Tibial artery (tissue), 4 donors: Measurements from ENCODE around the gene RELT.

ENCODE experiments used
- DNase-seq, 2 donors: peaks; one replicate each; pipeline ENCODE4 v3.0.0-alpha.2; 2019
- H3K27ac ChIP-seq, 2 donors: fragments of 200-600 bp; sonication (generic) in 1 of 2; 1 replicate in 1 of 2; 2 replicates in 1 of 2; pipeline ENCODE4 v1.5.1; 2018 to 2019; ENCODE audit warnings: mild to moderate bottlenecking in 1 of 2
- H3K27me3 ChIP-seq, 2 donors: fragments of 200-600 bp; sonication (generic) in 1 of 2; one replicate each; pipeline versions ENCODE4 v1.5.1 to v1.6.0; 2016 to 2019
- H3K36me3 ChIP-seq, 3 donors: fragments of 200-600 bp; sonication (generic) in 2 of 3; one replicate each; pipeline ENCODE4 v1.5.1; 2016 to 2019; ENCODE audit warnings: mild to moderate bottlenecking in 2 of 3
- H3K4me1 ChIP-seq, 4 donors: fragments of 200-600 bp; sonication (generic) in 2 of 4; 1 replicate in 3 of 4; 2 replicates in 1 of 4; pipeline ENCODE4 v1.5.1; 2016 to 2019
- H3K4me3 ChIP-seq, 2 donors: fragments of 200-600 bp; sonication (generic) in 1 of 2; 1 replicate in 1 of 2; 2 replicates in 1 of 2; pipeline ENCODE4 v1.5.1; 2018 to 2019; ENCODE audit warnings: mild to moderate bottlenecking in 2 of 2
- H3K9me3 ChIP-seq, 3 donors: fragments of 200-600 bp; sonication (generic) in 1 of 3; one replicate each; pipeline ENCODE4 v1.5.1; 2016 to 2019
- CTCF ChIP-seq, 2 experiments: fragments of 200-600 bp in 1 of 2; fragments of 450-650 bp in 1 of 2; IDR thresholded peaks; one replicate each; pipeline ENCODE4 v1.5.1; 2017 to 2019; ENCODE audit warnings: antibody characterized with exemption in 2 of 2, mild to moderate bottlenecking in 1 of 2, moderate library complexity in 1 of 2
- intact Hi-C: fragments of 100-400 bp; cut with DNase I; formaldehyde crosslinking; loops from one replicate; pipeline ENCODE4 v1.15.0; 2023; ENCODE audit warnings: low total_unique reads

Gene RELT

GRCh38 chr11:73365352-73366264, 10.6 kb upstream of the RELT start:
- Histone ChIP-seq H3K36me3 (peaks cover 66 to 93% (median 81%) of the 10 kb centered on the region in 3 donors), H3K4me1 (no peaks in the 10 kb centered on the region), H3K27me3 (no peaks in the 10 kb centered on the region), H3K27ac (peak overlapping the region; percentile 4 to 6), H3K4me3 (no peak overlapping the region), H3K9me3 (no peaks in the 10 kb centered on the region)
- intact Hi-C loops, result no loop called here
- no peak for DNase-seq
- TF ChIP-seq CTCF (IDR thresholded peaks at IDR 0.05), result no peak

- Histone ChIP-seq H3K36me3 (peaks cover 60 to 87% (median 74%) of the 10 kb centered on the region in 3 donors), H3K9me3 (no peaks in the 10 kb centered on the region)
Observed at GRCh38 chr11:73366265-73366610, 10.0 kb upstream of the RELT start.

GRCh38 chr11:73366953-73367352, 9.2 kb upstream of the RELT start:
- no peak overlapping the region for H3K4me3 ChIP-seq
- intact Hi-C loops, result no loop called here
- H3K27me3 ChIP-seq, result no peaks in the 10 kb centered on the region
- no peak for TF ChIP-seq CTCF (IDR thresholded peaks at IDR 0.05)
- peaks cover 53 to 80% (median 67%) of the 10 kb centered on the region in 3 donors for H3K36me3 ChIP-seq
- peaks cover 0 to under 1% (median 0%) of the 10 kb centered on the region in 4 donors for H3K4me1 ChIP-seq
- no peaks in the 10 kb centered on the region for H3K9me3 ChIP-seq
- DNase-seq, result no peak
- H3K27ac ChIP-seq, result no peak overlapping the region

More at GRCh38 chr11:73366265-73366610, 10.0 kb upstream of the RELT start:
- no peak for DNase-seq
- intact Hi-C loops, result no loop called here
- H3K4me3 ChIP-seq, result no peak overlapping the region
- no peaks in the 10 kb centered on the region for H3K4me1 ChIP-seq
- no peak for TF ChIP-seq CTCF (IDR thresholded peaks at IDR 0.05)
- H3K27ac ChIP-seq, result no peak overlapping the region
- no peaks in the 10 kb centered on the region for H3K27me3 ChIP-seq

GRCh38 chr11:73367482-73368024, 8.6 kb upstream of the RELT start:
- intact Hi-C loops, result no loop called here
- Histone ChIP-seq H3K36me3 (peaks cover 48 to 74% (median 61%) of the 10 kb centered on the region in 3 donors), H3K27me3 (no peaks in the 10 kb centered on the region), H3K27ac (no peak overlapping the region), H3K4me3 (no peak overlapping the region), H3K4me1 (peaks cover 0 to 7% (median 0%) of the 10 kb centered on the region in 4 donors), H3K9me3 (no peaks in the 10 kb centered on the region)
- no peak for TF ChIP-seq CTCF (IDR thresholded peaks at IDR 0.05)
- DNase-seq, result no peak

- no peak for DNase-seq
- peak in 1 of 2 experiments; percentile 5 for TF ChIP-seq CTCF (IDR thresholded peaks at IDR 0.05)
- H3K27ac ChIP-seq, result peak overlapping the region; percentile 30 to 60
- intact Hi-C loops, result no loop called here
- peaks cover 0 to 23% (median 10%) of the 10 kb centered on the region in 4 donors for H3K4me1 ChIP-seq
- no peaks in the 10 kb centered on the region for H3K27me3 ChIP-seq
- peaks cover 4 to 26% (median 12%) of the 10 kb centered on the region in 3 donors for H3K36me3 ChIP-seq
- H3K4me3 ChIP-seq, result no peak overlapping the region
- no peaks in the 10 kb centered on the region for H3K9me3 ChIP-seq
Observed at GRCh38 chr11:73372375-73372993, 3.7 kb upstream of the RELT start.
